SIG-M5 (cell line): ENCODE data around the gene RPS6KC1.

ENCODE experiments used
- DNase-seq: peaks from one replicate; lab custom pipeline; 2025; lab: John Stamatoyannopoulos, UW

The RPS6KC1 gene

GRCh38 chr1:213242883-213243282 lies 191.8 kb downstream of the RPS6KC1 start:
- DNase-seq: no peak

- DNase-seq: no peak
Observed at GRCh38 chr1:213244664-213245091, 193.6 kb downstream of the RPS6KC1 start.

- no peak for DNase-seq
Observed at GRCh38 chr1:213245260-213245910, 194.3 kb downstream of the RPS6KC1 start.

- no peak for DNase-seq
Observed at GRCh38 chr1:213247038-213247437, 196.0 kb downstream of the RPS6KC1 start.

- DNase-seq: no peak
Observed at GRCh38 chr1:213249395-213249794, 198.4 kb downstream of the RPS6KC1 start.

- no peak for DNase-seq
Observed at GRCh38 chr1:213250041-213250440, 199.0 kb downstream of the RPS6KC1 start.

- no peak for DNase-seq
Observed at GRCh38 chr1:213250446-213250845, 199.4 kb downstream of the RPS6KC1 start.

GRCh38 chr1:213251972-213252371 lies 200.9 kb downstream of the RPS6KC1 start:
- no peak for DNase-seq

GRCh38 chr1:213256438-213257087 lies 205.5 kb downstream of the RPS6KC1 start:
- no peak for DNase-seq

GRCh38 chr1:213260311-213261075 lies 209.5 kb downstream of the RPS6KC1 start:
- DNase-seq: no peak

GRCh38 chr1:213264531-213264930 lies 213.5 kb downstream of the RPS6KC1 start:
- no peak for DNase-seq

- DNase-seq: no peak
Observed at GRCh38 chr1:213266983-213267772, 216.1 kb downstream of the RPS6KC1 start.

GRCh38 chr1:213268221-213268620 lies 217.2 kb downstream of the RPS6KC1 start:
- DNase-seq: no peak

- DNase-seq: no peak
Observed at GRCh38 chr1:213269829-213270228, 218.8 kb downstream of the RPS6KC1 start.

GRCh38 chr1:213273546-213273945 lies 222.5 kb downstream of the RPS6KC1 start:
- DNase-seq: no peak

- no peak for DNase-seq
Observed at GRCh38 chr1:213274140-213274539, 223.1 kb downstream of the RPS6KC1 start.

- no peak for DNase-seq
Observed at GRCh38 chr1:213275293-213275692, 224.3 kb downstream of the RPS6KC1 start.

GRCh38 chr1:213276236-213276635 lies 225.2 kb downstream of the RPS6KC1 start:
- DNase-seq: no peak

- DNase-seq: no peak
Observed at GRCh38 chr1:213277036-213277435, 226.0 kb downstream of the RPS6KC1 start.

- no peak for DNase-seq
Observed at GRCh38 chr1:213279410-213279809, 228.4 kb downstream of the RPS6KC1 start.

- DNase-seq: no peak
Observed at GRCh38 chr1:213281640-213282301, 230.7 kb downstream of the RPS6KC1 start.

GRCh38 chr1:213284626-213285025 lies 233.6 kb downstream of the RPS6KC1 start:
- DNase-seq: no peak
